Stimulated activated CD8-positive, alpha-beta memory T cell treated with anti-CD3 and anti-CD28 coated beads, Interleukin-7, amount 100 ng/mL, for 24 hours (primary cell): Measurements from ENCODE around the gene ANO4.
"Not testable (repeated sequence)": the region's sequence is repeated elsewhere in the genome, so short reads cannot be mapped to it uniquely, and the experiment has no call there.

Experiments used
- DNase-seq: peaks from one replicate; pipeline ENCODE4 v3.0.0-alpha.2; 2020; ENCODE audit warnings: low read depth

ANO4 gene

DNA sequence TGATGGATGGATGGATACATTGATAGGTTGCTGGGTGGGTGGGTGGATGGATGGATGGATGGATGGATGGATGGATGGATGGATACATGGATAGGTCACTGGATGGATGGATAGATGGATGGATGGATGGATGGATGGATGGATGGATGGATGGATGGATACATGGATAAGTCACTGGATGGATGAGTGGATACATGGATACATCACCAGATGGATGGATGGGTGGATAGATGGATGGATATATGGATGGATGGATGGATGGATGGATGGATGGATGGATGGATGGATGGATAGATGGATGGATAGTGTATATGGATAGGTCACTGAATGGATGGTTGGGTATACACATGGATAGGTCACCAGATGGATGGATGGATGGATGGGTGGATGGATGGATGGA is 194.9 kb downstream of the ANO4 start:
- not testable (repeated sequence) for DNase-seq

DNA sequence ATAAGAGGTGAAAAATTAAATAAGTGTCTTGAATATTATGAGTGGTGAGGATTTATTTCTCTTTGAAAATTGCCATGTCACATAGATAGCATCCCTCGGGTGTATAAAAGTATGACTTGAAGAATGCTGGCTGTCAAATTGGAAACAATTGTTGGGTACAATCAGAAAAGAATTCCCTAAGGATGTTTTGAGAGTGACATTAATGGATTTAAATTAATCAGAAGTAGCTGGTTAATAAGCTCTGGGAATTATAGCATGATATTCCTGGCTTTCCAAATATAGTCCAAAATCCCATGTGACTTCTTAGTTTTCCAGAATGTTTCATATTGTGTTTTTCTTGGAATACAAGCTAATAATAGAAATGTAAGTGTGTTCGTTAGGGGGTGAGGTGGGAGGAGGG is 196.5 kb downstream of the ANO4 start:
- DNase-seq = no peak

DNA sequence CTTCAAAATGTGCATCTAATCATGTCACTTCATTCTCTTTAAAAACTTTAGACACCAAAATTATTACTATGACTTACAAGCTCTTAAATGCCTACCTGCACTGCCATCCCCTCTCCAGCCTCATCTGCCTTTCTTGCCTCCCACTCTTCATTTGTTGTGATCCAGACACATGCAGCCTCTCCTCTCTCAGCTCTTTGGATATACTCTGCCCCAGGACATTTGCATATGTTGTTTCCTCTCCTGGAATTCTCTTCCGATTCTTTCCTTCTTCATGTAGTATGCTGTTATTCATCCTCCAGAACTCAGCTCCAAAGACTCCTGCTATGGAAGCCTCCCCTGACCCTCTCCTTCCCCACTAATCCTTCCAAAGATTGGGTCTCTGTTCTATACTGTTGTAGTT is 197.6 kb downstream of the ANO4 start:
- no peak for DNase-seq

DNA sequence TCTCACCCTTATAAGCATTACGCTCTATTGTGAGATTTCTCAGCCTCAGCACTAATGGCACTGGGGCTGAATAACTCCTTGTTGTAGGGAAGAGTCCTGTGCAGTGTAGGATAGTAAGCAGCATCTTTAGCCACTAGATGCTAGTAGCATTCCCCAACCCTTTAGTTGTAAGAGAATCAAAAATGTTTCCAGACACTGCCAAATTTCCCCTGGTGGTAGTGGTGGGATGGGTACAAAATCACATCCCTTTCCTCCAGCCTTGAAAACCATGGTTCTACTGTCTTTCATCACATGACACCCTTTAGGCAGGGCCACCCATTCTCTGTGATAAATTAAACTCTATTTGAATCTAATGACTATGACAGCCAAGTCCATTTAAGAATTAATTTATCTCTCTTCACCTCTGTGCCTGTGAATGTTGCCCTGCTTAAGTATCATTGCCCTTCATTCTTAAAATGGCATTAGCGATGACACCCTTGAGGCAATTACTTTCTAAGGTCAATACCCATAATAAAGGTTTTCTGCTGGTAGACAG is 199.4 kb downstream of the ANO4 start:
- no peak for DNase-seq

DNA sequence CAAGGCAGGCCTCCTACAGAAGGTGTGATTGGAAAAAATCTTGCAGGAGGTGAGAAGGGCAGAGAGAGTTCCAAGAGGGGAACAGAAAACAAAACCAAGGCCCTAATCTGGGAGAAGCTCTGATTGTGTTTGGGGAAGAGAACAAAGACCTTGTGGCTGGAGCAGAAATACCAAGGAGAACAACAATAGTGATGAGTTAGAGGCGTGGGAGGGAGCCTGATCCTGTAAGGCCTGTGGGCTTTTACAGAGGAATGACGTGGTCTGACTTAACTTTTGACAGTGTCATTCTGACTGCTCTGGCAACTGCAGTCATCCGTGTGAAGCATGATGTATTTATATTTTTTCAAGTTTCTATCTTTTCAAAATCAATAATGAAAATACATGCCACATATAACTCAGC is 200.6 kb downstream of the ANO4 start:
- DNase-seq = no peak

DNA sequence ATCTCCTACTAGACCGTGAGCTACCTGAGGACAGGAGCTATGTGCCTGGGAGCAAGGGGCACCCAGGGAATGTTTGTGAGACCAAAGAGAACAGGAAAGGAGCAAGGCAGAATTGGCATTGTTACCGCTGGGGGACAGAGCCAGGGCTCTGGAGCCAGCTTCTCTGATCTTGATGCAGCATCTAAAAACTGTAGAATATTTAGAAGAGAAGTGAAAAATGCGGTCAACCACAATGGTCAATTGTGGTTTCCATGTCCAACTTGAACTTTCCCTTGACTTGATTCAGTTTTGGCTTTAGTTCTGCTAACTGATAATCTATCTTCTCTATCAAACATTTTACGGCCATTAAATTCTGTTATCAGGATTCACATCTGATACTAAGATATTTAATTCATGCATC is 201.2 kb downstream of the ANO4 start:
- no peak for DNase-seq

DNA sequence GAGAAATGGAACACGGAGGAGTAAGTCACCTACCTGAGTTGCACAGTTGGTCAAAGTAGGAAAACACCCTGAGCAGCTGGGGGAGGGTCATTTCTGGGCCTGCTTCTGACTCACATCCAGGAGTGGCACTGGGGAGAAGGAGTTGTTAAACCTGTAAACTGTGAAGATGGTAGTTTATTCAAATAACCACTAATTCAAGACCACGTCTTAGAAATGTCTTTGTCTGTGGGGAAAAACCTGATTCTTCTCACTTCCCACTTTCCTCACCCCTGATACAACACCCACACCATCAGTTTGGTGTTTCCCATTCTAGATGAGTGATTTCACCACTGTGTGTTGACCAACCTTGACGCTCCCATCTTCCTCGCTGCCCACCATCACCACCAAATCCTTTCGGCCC is 207.1 kb downstream of the ANO4 start:
- no peak for DNase-seq

DNA sequence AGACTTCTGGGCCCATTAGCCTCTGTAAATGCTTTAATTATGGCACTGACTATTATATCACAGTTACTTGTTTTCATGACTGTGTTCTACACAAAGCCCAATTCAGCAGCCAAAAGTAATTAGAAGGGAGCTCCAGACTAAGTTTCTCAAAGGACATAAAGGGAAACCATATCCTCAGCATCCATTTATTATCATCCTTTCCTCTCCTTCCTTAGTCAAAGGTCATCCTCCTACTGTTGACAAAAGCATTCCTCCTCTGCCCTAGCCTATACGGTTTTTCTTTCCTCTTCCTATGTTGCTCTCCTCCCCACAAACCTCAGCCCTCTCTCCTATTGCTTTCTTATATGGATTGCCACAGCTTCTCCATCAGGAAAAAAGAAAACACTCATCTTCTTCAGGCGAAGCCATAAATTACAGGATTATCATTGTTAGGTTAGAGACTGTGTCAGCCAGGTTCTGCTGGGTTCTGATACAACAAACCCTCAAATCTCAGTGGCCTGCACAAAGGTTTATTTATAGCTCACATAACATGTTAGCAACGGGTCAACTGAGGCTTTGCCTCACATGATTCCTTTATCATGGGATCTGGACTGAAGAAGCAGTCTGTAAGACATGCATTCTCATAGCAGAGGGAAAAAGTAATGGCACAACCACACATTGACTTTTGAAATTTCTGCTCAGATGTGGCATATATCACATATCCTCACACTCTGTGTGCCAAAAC is 208.3 kb downstream of the ANO4 start:
- no peak for DNase-seq

DNA sequence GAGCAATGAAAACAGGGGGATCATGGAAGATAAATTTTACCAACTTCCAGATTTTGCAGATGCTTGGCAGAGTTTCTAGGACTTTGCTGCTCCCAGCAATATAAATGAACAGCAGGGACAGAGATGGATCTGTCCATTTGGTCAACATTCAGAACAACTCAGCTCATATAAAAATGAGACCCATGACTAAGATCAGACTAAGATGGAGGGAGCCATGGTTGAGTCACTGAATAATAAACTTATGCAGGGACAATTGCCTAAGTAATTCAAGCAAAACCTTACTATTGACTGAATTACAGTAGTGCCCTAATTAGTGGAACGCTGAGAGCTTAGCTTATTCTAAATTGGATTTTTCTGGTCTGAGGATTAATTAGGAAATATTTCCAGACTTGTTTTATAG is 210.3 kb downstream of the ANO4 start:
- DNase-seq = no peak

DNA sequence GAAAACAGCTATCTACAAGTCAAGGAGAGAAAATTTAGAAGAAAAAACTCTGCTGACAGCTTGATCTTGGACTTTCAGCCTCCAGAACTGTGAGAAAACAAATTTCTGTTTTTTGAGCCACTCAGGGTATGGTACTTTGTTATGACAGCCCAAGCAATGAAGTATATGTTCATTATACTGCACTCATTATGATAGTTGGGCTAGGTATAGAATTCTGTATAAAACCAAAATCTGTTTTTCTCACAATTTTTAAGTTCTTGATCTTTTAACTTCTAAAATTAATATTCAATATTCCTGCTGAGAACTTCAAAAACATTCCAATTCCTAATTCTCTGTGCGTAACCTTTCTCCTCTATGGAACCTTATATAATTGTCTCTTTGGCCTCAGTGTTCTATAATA is 214.7 kb downstream of the ANO4 start:
- no peak for DNase-seq

DNA sequence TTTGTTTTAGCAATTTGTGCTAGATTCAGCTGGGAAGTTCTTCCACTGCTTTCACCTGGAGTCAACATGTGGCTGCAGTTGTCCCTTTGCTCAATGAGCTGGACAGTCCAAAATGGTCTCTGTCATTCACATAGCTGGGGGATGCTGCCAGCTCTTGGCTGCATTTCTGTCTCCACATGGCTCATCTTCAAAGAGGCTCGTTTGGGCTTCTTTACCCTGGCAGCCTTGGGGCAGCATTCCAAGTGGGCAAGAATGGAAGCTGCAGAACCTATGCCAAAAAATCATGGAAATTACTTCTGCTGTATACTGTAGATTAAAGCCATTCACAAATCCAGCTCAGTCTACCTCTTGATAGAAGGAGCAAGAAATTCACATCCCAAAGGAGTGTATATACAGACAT is 216.3 kb downstream of the ANO4 start:
- no peak for DNase-seq

DNA sequence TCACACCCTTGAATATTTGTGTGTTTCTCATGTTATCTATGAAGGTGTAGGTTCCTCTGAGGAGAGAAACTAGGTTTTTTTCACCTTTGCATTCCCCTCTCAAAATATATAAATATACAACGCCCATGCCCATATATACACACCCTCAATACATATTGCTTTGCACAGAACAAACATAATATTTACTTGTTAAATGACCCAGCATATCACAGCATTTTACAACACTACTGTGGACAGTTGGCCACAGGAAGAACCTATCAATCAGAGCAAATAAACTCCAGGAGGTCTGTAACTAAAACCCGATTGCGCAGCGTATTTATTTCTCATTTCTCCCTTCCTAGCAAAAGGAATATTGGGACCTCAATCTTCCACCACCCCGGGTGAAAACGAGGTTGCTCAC is 219.4 kb downstream of the ANO4 start:
- DNase-seq = no peak

DNA sequence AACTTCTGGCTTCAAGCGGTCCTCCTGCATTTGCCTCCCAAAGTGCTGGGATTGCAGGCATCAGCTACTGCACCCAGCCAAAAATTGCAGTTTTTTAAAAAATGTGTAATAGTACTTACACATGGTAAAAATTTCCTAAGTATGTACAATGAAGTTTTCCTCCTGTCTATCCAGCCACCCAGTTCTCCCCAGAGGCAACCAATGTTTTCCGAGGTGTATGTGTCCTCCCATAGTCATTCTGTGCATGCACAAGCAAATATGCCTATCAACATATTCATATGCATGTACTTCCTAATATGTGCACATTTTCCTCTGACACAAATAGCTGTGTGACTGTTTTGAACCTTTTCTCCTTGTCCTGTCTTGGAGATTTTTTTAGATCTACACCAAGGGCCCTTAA is 220.5 kb downstream of the ANO4 start:
- no peak for DNase-seq

DNA sequence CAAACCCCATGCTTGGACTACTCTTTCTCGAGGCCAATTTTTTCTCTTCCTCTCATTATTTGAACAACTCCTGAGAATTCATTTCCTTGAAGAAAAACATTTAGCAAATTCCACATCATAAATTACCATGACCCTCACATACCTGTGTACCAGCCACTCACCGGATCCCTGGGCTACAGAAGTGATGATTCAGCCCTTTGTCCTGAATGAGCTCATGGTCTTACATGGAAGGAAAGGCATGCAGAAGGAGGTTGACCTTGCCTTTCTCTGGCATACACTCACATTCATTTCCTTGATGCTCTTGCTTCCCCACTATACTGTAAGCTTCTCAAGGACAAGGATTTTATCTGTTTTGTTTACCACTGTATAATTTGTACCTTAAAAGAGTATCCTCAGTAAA is 224.0 kb downstream of the ANO4 start:
- DNase-seq = no peak

DNA sequence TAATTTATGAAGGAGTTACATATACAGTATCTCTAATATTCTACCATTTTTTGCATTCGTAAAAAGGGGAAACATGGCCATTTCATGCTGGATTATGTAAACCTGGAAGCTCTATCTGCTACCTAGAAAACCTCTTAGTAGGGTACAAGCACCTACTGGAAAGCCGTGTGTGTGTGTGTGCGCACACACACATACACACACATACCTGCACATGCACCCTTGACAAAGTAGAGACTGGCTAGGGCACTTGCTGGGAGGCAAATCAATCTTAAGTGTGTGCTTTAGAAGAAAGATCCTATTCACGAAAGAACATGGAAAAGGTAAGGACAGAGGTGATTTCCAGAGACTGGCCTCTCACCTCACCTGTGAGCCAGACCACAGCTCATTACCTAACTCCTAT is 224.6 kb downstream of the ANO4 start:
- DNase-seq = no peak

DNA sequence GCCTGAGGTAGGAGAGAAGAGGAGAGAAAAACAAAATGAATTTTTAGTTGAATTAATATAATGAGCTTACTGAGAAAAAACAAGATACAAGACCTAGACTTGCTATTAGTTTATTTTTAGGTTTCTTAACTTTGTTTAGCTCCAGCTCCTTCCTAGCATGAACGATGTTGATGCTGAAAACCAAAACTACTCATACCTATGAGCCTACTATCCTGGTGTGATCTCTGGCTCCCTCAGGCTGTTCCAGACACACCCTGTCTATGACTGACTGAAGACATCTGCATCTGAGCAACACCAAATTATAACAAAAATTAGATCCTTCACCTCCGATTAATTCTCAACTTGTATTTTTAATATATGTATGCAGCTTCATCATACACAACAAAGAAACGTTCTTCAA is 225.1 kb downstream of the ANO4 start:
- no peak for DNase-seq

DNA sequence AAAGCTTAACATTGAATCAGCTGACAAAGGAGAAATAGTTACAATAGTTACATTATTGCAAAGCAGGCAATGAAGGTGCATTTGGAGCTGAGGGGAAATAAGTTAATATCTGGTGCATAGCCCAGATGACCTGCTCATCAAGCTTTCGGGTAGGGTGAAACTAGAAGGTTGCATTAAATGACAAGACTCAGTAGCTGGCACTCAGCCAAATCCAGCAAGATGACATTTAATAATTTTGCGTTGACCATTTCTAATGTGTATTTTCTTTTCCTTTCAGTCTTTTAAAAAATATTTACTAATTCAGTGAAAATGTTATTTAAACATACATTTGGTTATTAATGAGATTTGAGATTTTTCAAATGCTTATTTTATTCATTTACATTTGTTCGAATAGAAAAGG is 226.9 kb downstream of the ANO4 start:
- DNase-seq = no peak

DNA sequence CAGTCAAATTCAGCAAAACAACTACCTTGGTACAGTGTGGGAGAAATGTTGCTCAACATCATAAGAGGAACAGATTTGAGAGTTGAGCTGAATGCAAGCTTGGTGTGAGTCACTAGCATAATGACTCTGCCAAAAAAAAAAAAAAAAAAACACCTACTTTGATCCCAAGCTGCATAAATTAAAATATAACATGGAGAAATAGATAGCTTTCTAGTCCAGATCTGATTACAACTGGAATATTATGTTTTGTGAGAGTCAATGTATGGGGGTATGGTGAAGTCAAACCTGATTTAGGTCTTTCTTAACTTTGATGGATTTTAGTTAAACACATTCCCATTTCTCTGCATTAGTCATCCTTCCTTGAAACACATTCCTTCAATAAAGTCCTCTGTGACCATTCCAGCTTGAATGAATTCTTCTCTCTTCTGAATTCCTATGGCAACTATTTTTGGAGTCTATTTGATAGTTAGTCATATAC is 227.4 kb downstream of the ANO4 start:
- no peak for DNase-seq

DNA sequence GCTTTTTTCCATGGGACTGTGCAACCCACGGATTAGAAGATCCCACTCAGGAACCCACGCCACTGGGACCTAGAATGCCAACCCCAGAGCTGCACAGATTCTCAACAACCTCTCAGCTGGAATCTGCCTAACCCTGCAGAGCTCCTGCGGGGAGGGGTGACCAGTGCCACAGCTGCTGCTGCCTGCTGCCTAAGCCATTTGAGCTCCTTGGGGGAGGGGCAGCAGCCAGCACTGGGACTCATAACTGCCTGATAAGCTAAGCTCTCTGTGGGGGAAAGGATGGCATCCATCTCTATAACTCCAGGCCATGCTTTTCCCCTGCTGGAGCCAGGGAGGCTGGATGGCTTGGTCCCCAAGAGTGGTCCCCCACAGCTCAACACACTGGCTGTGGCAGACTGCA is 232.6 kb downstream of the ANO4 start:
- DNase-seq = no peak

DNA sequence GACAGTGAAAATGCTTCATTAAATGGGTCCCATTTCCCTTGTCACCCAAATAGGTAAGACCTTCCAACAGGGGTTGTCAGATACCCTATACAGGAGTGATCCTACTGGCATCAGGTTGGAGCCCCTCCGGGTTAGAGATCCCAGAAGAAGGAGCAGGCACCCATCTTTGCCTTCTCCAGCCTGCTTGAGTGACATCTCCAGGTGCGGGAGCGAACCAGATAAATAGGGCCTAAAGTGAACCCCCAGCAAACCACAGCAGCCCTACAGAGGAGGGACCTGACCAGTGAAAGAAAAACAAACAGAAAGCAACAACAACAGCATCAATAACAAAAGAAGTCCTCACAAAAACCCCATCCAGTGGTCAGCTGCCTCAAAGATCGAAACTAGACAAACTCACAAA is 233.2 kb downstream of the ANO4 start:
- DNase-seq = no peak

DNA sequence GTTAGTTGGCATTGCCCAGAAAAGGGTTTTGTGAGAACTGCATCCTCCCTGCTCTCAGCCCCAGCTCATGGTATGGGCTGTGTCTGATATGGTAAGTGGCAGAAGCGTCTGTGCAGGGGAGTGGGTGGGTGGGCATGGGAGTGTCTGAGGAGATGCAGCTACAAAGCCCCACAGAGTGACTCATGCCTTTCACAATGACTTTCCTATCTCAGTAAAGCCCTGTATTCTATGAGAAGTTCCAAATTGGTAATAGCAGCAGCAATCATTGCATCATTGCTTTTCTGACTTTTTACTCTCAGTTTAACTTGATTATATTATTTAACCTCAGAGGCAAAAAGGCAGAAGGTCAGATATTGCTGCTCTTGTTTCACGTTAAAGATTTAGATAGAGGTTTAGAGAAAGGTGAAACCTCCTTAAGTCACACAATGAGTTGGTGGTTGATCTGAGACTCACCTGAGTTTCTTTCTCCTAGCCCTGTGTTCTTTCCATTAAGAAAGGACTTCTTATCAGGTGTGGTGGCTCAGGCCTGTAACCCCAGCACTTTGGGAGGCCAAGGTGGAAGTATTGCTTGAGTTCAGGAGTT is 243.8 kb downstream of the ANO4 start:
- no peak for DNase-seq

DNA sequence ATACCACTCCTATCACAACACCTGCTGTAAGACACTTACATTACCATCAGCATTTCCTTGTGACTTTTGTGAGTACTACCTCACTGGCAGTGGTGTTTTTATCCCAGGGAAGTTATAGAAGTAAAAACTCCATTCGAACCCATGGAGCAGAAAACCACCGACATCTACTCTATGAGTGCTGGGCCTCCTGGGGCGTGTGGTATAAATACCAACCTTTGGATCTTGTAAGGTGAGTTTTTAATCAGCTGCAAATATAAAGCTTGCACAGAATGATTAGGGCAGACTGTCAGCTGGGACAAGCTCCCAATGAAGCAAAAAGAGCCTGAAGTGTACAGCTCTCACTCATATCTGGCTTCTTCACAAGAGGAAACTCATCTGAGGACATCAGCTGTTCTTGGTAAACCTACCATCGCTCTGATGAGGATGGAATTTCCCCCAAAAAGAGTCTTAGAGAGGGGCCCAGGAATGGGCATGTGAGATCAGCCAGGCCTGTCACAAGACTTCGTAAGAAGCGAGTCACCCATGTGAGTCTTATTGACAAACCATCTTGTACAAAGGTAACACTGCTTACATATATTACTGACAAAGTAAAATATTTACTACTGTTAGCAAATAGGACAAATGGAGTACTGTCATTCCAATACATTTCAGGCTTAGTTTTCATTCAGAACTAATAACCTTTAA is 245.4 kb downstream of the ANO4 start:
- DNase-seq = no peak

DNA sequence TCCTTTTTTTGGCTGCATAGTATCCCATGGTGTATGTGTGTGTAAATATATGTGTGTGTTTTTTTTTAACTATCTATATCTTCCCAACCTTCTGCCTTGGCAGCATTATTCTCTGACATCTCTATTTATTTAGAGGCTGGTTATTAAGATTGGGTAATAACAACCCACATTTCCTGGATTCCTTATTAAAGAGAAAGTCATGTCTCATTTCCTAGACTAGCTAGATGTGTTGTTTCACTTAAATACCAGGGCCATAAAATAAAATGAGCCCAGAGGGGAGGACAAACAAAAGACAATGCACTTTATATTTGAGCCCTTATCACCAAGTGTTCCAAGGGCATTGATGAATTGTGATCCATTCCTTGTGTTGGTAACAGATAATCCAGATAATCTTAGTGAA is 246.4 kb downstream of the ANO4 start:
- DNase-seq = no peak
